LNCAP (cell line): Measurements from ENCODE around the gene UBE2G2.

Source experiments
- CTCF ChIP-seq: fragments of 450-650 bp; IDR thresholded peaks from 2 replicates; pipeline ENCODE4 v1.5.1; 2017; ENCODE audit warnings: mild to moderate bottlenecking

The UBE2G2 gene

DNA sequence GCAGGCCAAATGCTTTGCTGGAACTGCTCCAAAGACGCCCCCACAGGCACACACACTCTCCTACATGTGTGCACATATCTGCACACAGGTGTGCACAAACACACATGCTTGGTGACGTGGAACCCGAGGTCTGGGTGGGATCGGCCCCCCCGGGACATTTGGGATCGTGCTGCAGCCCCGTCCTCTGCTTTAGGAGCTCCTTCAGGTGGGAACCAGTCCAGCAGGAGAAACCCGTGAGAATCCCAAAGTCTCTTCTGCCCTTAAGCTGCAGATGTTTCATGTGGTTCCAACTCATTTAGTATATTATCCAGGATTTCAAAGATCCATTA lies 38.6 kb downstream of the UBE2G2 start:
- TF ChIP-seq CTCF: no peak

DNA sequence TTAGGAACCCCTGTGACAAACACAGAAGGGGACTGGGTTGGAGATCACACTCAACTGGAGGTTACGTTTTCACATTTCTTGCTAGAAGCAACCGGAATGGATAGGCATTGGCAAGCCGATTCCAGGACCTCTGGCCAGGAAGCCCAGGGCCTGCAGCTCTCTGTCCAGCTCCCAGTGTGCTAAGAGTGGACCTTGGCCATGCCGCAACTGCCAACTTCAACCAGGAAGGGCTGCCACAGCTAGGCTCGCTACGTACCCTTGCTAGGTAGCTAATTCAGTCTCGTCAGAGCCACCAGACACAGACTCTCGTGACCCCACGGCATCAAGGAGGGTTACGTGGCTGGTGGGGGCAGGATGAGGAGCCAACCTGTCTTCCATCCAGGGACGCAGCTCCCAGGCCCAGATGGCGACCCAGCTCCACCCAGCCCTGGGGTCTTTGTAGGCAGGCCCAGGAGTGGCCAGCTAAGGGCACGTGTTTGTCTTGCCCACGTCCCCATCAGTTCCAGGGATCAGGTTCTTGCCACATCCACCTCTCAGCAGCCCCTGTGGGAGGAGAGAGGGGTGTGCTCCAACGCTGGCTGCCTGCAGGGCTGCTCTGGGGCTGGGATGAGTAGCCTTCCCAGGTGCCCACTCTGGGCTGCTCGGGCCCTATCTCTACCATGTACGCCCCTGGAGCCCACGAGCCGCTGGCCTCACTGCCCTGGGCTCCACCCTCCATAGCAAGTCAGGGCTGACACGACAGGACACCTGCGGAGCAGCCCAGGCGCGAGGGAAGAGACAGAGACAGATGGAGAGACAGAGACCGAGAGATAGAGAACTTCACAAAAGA lies 39.2 kb downstream of the UBE2G2 start:
- TF ChIP-seq CTCF: no peak

DNA sequence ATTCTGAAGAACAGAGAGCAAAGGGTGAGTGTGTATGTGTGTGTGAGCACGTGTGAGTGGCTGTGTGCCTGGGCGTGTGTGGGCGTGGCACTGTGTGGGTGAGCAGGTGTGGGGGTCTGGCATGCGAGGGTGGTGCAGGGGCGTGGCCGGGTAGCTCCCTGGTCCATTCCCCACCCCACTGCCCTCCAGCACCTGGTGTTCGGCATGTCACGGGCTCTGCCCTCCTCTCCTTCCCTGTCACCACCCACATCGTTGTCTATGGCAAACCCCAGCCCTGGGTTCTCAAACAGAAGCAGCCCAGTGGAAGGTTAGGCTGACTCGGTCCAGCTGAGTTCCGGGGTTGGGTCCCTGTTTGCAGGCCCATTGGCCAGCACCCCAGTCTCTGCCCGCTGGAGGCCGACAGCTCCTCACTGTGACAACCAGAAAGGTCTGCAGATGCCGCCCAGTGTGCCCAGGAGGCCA lies 39.8 kb downstream of the UBE2G2 start:
- no peak for TF ChIP-seq CTCF

GRCh38 chr21:44761011-44761729 lies 40.5 kb downstream of the UBE2G2 start:
- TF ChIP-seq CTCF: peak; percentile 64

- no peak for TF ChIP-seq CTCF
Measured at GRCh38 chr21:44760376-44760775, 41.2 kb downstream of the UBE2G2 start.

- no peak for TF ChIP-seq CTCF
Measured at GRCh38 chr21:44759628-44760285, 41.9 kb downstream of the UBE2G2 start.

DNA sequence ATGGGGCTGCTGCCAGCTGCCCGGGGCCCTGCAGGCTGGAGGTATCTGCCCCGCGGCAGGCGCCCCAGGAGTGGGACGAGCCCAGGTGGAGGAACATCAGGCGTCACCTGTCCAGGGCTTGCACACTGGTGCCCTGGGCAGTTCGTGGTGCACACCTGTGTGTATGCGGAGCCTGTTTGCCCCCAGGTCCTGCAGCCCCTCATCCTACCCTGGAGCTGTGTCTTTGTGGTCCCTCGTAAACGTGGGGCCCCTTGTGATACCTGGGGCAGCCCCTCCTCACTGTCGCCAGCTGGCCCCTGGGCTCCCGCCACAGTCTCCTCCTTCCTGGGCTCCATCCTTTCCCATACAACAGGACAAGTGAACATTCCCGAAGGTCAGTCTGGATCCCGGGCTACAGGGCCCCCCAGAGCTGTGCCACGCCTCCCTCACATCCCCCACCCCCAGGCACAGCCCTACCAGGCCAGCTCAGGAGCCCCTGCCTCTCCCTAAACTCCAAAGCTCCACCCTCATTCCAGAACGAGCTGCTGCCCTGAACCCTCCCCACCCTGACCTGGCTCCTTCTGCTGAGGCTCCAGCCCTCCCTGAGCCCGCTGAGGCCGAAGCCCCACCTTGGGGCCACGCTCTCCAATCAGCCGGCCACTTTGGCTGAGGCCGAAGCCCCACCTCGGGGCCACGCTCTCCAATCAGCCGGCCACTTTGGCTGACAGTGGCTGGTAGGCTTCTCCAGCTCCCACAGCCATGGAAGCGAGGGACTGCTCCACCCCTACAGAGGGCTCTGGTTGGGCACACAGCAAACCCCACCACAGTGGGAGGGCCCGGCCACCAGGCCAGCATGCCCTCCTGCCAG lies 42.6 kb downstream of the UBE2G2 start:
- no peak for TF ChIP-seq CTCF
